ENCODE results near the gene OSBPL6.
"Not testable (repeated sequence)": the region's sequence is repeated elsewhere in the genome, so short reads cannot be mapped to it uniquely, and the experiment has no call there.

The OSBPL6 gene

GRCh38 chr2:178193823-178194599 lies at the start of gene OSBPL6:
Gene OSBPL6 (plus strand): TSS chr2:178194512. CDS start chr2:178306185, 111,673 bp downstream.
- in situ Hi-C loops (cut with MboI; ENCODE audit: low sequenced_read_pairs) = no loop called here

GRCh38 chr2:178152033-178152432 lies 42.3 kb upstream of the OSBPL6 start:
- in situ Hi-C loops (cut with MboI; ENCODE audit: low sequenced_read_pairs) = no loop called here

- in situ Hi-C loops (cut with MboI; ENCODE audit: low sequenced_read_pairs) = no loop called here
These were observed 41.8 kb upstream of the OSBPL6 start for GRCh38 chr2:178152542-178152941.

GRCh38 chr2:178152977-178153376 lies 41.3 kb upstream of the OSBPL6 start:
- in situ Hi-C loops (cut with MboI; ENCODE audit: low sequenced_read_pairs) = no loop called here

- in situ Hi-C loops (cut with MboI; ENCODE audit: low sequenced_read_pairs) = not testable (repeated sequence)
These were observed 40.4 kb upstream of the OSBPL6 start for GRCh38 chr2:178153878-178154277.

- in situ Hi-C loops (cut with MboI; ENCODE audit: low sequenced_read_pairs) = no loop called here
These were observed 38.8 kb upstream of the OSBPL6 start for GRCh38 chr2:178155524-178155923.

- in situ Hi-C loops (cut with MboI; ENCODE audit: low sequenced_read_pairs) = no loop called here
These were observed 36.7 kb upstream of the OSBPL6 start for GRCh38 chr2:178157574-178157973.

- in situ Hi-C loops (cut with MboI; ENCODE audit: low sequenced_read_pairs) = no loop called here
These were observed 34.3 kb upstream of the OSBPL6 start for GRCh38 chr2:178159966-178160365.

- in situ Hi-C loops (cut with MboI; ENCODE audit: low sequenced_read_pairs) = no loop called here
These were observed 33.7 kb upstream of the OSBPL6 start for GRCh38 chr2:178160601-178161000.

- in situ Hi-C loops (cut with MboI; ENCODE audit: low sequenced_read_pairs) = no loop called here
These were observed 30.9 kb upstream of the OSBPL6 start for GRCh38 chr2:178163395-178163794.

GRCh38 chr2:178163911-178164310 lies 30.4 kb upstream of the OSBPL6 start:
- in situ Hi-C loops (cut with MboI; ENCODE audit: low sequenced_read_pairs) = no loop called here

GRCh38 chr2:178173657-178174056 lies 20.7 kb upstream of the OSBPL6 start:
- in situ Hi-C loops (cut with MboI; ENCODE audit: low sequenced_read_pairs) = no loop called here

- in situ Hi-C loops (cut with MboI; ENCODE audit: low sequenced_read_pairs) = no loop called here
These were observed 17.1 kb upstream of the OSBPL6 start for GRCh38 chr2:178177066-178177679.

- in situ Hi-C loops (cut with MboI; ENCODE audit: low sequenced_read_pairs) = not testable (repeated sequence)
These were observed 13.7 kb upstream of the OSBPL6 start for GRCh38 chr2:178180648-178181047.

GRCh38 chr2:178187861-178188260 lies 6.5 kb upstream of the OSBPL6 start:
- in situ Hi-C loops (cut with MboI; ENCODE audit: low sequenced_read_pairs) = no loop called here

- in situ Hi-C loops (cut with MboI; ENCODE audit: low sequenced_read_pairs) = no loop called here
These were observed 5.8 kb upstream of the OSBPL6 start for GRCh38 chr2:178188466-178188865.

GRCh38 chr2:178191004-178191508 lies 3.3 kb upstream of the OSBPL6 start:
- in situ Hi-C loops (cut with MboI; ENCODE audit: low sequenced_read_pairs) = no loop called here

- in situ Hi-C loops (cut with MboI; ENCODE audit: low sequenced_read_pairs) = no loop called here
These were observed 2.8 kb upstream of the OSBPL6 start for GRCh38 chr2:178191511-178191910.

GRCh38 chr2:178193496-178193822 lies 853 bp upstream of the OSBPL6 start:
- in situ Hi-C loops (cut with MboI; ENCODE audit: low sequenced_read_pairs) = no loop called here

- in situ Hi-C loops (cut with MboI; ENCODE audit: low sequenced_read_pairs) = no loop called here
These were observed 483 bp downstream of the OSBPL6 start for GRCh38 chr2:178194600-178195389.

- in situ Hi-C loops (cut with MboI; ENCODE audit: low sequenced_read_pairs) = no loop called here
These were observed 1.3 kb downstream of the OSBPL6 start for GRCh38 chr2:178195390-178196166.
